T-cell (primary cell): Measurements from ENCODE around the gene SH3RF1. TPM values are rescaled to one million over a fixed set of nuclear protein-coding genes. Genes with fewer than 3 reads are reported as not detected.

ENCODE experiments used
- ATAC-seq, 4 experiments: fragments of 200-7000 bp in 3 of 4; fragments of 150-1000 bp in 1 of 4; cut with Tn5 transposase; replicated peaks in 1 of 4; 1 replicate in 3 of 4; 2 replicates in 1 of 4; pipeline ENCODE4 v1.10.0; 2021; ENCODE audit warnings: moderate library complexity in 3 of 4, mild to moderate bottlenecking in 2 of 4, moderate number of reproducible peaks in 1 of 4
- CTCF ChIA-PET, 2 donors: fragments of 300-600 bp; sonication (Branson Sonifier 250); formaldehyde crosslinking; loops; one replicate each; lab custom pipeline; 2022; ENCODE audit warnings: antibody characterized with exemption in 2 of 2; lab: Charles Lee
- POLR2A ChIA-PET, 2 donors: fragments of 300-600 bp; sonication (Branson Sonifier 250); formaldehyde crosslinking; loops; one replicate each; lab custom pipeline; 2022; ENCODE audit warnings: antibody characterized with exemption in 2 of 2; lab: Charles Lee
- DNase-seq, 35 experiments: peaks; one replicate each; pipeline versions ENCODE4 v3.0.0 to v3.0.0-alpha.2; 2013 to 2023
- H3K27ac ChIP-seq: one replicate; pipeline ENCODE4 v1.5.1; 2013; ENCODE audit warnings: low read length
- H3K27me3 ChIP-seq, 2 experiments: replicated peaks in 1 of 2; 1 replicate in 1 of 2; 2 replicates in 1 of 2; pipeline versions ENCODE4 v1.6.1 to v1.7.0; 2013; ENCODE audit warnings: low read length in 1 of 2, mixed read lengths in 1 of 2; ENCODE audit not compliant: control insufficient read depth in 2 of 2, insufficient read depth in 2 of 2; ENCODE audit errors: extremely low read depth in 1 of 2
- H3K36me3 ChIP-seq, 2 donors: 1 replicate in 1 of 2; 2 replicates in 1 of 2; pipeline versions ENCODE4 v1.6.1 to v1.7.0; 2013; ENCODE audit warnings: low read length in 1 of 2; ENCODE audit not compliant: control insufficient read depth in 2 of 2, insufficient read depth in 1 of 2; ENCODE audit errors: extremely low read depth in 1 of 2
- H3K4me1 ChIP-seq, 2 experiments: 1 replicate in 1 of 2; 2 replicates in 1 of 2; pipeline versions ENCODE4 v1.6.1 to v1.7.0; 2013; ENCODE audit warnings: low read length in 2 of 2, mixed read lengths in 1 of 2; ENCODE audit not compliant: insufficient read depth in 2 of 2, control insufficient read depth in 1 of 2; ENCODE audit errors: extremely low read depth in 1 of 2
- H3K4me3 ChIP-seq, 2 donors: 1 replicate in 1 of 2; 2 replicates in 1 of 2; pipeline versions ENCODE4 v1.5.1 to v1.7.0; 2013; ENCODE audit warnings: mild to moderate bottlenecking in 2 of 2, low read length in 1 of 2, moderate library complexity in 1 of 2; ENCODE audit not compliant: control insufficient read depth in 1 of 2; ENCODE audit errors: extremely low read depth in 1 of 2
- H3K9me3 ChIP-seq: 2 replicates; pipeline ENCODE4 v1.7.0; 2013
- H3K27ac Mint-ChIP-seq, 2 donors: one replicate each; pipeline ENCODE4 v1.8.0; 2020 to 2021; ENCODE audit warnings: mild to moderate bottlenecking in 2 of 2, mixed read lengths in 2 of 2
- H3K27me3 Mint-ChIP-seq, 2 donors: one replicate each; pipeline ENCODE4 v1.8.0; 2021 to 2022; ENCODE audit warnings: mixed read lengths in 2 of 2
- H3K36me3 Mint-ChIP-seq: one replicate; pipeline ENCODE4 v1.8.0; 2021; ENCODE audit warnings: mixed read lengths
- H3K4me1 Mint-ChIP-seq, 3 donors: one replicate each; pipeline ENCODE4 v1.8.0; 2020 to 2022; ENCODE audit warnings: mixed read lengths in 3 of 3, mild to moderate bottlenecking in 1 of 3
- H3K4me3 Mint-ChIP-seq, 3 donors: one replicate each; pipeline ENCODE4 v1.8.0; 2020 to 2022; ENCODE audit warnings: mild to moderate bottlenecking in 3 of 3, mixed read lengths in 3 of 3, moderate library complexity in 3 of 3
- H3K9me3 Mint-ChIP-seq, 3 donors: one replicate each; pipeline ENCODE4 v1.8.0; 2020 to 2022; ENCODE audit warnings: mixed read lengths in 3 of 3
- WGBS: methylation state at CpG from one replicate; pipeline ENCODE4 v1.1.5; 2013; ENCODE audit warnings: missing lambda C conversion rate; ENCODE audit not compliant: insufficient coverage; 5-methylcytosine and 5-hydroxymethylcytosine counted together
- total RNA-seq, 35 experiments: library from RNA in 6 of 35; stranded (reverse) in 6 of 35; fragments of 120-200 nt in 1 of 35; gene quantifications; one replicate each; pipeline versions ENCODE4 v1.2.1 to v1.2.4 and lab custom pipeline; 2013 to 2026

Gene SH3RF1
- total RNA-seq, 5 donors from 2014 or later (not counting 1 experiment from before 2014, with no cell fraction given) = 0.23 to 0.60 (median 0.27) TPM; not detected in 1

DNA sequence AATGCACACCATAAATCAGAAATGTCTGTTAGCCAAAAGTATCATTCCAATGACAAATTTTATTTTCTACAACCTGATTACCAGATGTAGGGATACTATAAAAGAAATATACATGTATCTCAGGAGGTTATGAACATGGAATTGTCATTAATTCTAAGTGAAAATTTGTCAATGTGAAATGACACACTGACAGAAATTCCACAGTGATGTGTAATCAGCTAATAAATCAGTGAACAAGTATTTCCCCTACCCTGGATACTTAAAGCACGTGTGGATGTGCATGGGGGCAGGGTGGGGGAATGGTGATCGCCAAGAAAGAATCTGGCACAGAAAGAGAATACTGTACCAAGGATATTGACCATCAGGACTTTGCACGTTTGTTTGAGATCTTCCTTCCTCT lies 123.6 kb downstream of the SH3RF1 start:
- WGBS = no CpG with 5 or more reads among the region's 3 CpGs
- CTCF ChIA-PET = interaction anchor here in 1 of 2 donors (0.6 kb wide), 1 partner anchor 17 kb away, joined by 3 read pairs; no protein-coding TSS in a partner anchor
- POLR2A ChIA-PET = no interaction called here
- DNase-seq (no peak), ATAC-seq (no peak)
- Histone ChIP-seq H3K4me1 (no peaks in the 10 kb centered on the region), H3K9me3 (no peaks in the 10 kb centered on the region), H3K36me3 (no peaks in the 10 kb centered on the region), H3K27ac (no peak overlapping the region), H3K4me3 (no peak overlapping the region), H3K27me3 (no peaks in the 10 kb centered on the region)
- no peaks in the 10 kb centered on the region for H3K9me3 Mint-ChIP-seq
- no peak overlapping the region for H3K27ac Mint-ChIP-seq
- peaks cover 3 to 15% of the 10 kb centered on the region in 2 donors for H3K27me3 Mint-ChIP-seq
- no peaks in the 10 kb centered on the region for H3K36me3 Mint-ChIP-seq
- H3K4me1 Mint-ChIP-seq = no peaks in the 10 kb centered on the region
- H3K4me3 Mint-ChIP-seq = no peak overlapping the region

DNA sequence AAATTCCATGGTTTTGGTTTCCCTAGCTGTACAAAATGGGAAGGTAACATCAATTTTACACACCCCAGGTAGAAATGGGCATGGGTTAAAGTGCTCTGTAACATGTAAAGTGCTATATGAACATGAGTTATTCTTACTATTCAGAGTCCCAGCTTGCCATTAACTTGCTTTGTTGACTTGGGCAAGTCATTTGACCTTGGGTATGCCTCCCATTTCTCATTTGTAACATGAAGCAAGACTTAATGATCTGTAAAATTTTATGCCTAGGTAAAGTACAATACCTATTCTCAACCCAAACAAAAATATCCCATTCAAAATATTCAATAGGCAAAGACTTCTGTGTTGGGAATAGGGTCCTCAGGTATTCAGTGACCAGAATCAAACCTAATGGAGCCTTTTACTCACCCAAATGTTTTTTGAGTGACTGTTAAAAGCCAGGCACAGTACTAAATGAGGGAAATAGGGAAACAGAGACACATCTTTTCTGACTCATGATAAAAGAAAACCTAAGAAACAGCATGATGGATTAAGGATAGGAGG lies 126.6 kb downstream of the SH3RF1 start:
- Histone ChIP-seq H3K9me3 (no peaks in the 10 kb centered on the region), H3K4me3 (no peak overlapping the region), H3K27ac (no peak overlapping the region), H3K27me3 (no peaks in the 10 kb centered on the region), H3K4me1 (no peaks in the 10 kb centered on the region), H3K36me3 (no peaks in the 10 kb centered on the region)
- Mint-ChIP-seq H3K27ac (no peak overlapping the region), H3K36me3 (no peaks in the 10 kb centered on the region), H3K4me3 (no peak overlapping the region), H3K9me3 (no peaks in the 10 kb centered on the region), H3K4me1 (no peaks in the 10 kb centered on the region), H3K27me3 (peaks cover 3 to 15% of the 10 kb centered on the region in 2 donors)
- ChIA-PET POLR2A (no interaction called here), CTCF (interaction anchor here in 1 of 2 donors (0.5 kb wide), 1 partner anchor 227 kb away, joined by 9 read pairs; no protein-coding TSS in a partner anchor)
- DNase-seq (no peak), ATAC-seq (no peak)

DNA sequence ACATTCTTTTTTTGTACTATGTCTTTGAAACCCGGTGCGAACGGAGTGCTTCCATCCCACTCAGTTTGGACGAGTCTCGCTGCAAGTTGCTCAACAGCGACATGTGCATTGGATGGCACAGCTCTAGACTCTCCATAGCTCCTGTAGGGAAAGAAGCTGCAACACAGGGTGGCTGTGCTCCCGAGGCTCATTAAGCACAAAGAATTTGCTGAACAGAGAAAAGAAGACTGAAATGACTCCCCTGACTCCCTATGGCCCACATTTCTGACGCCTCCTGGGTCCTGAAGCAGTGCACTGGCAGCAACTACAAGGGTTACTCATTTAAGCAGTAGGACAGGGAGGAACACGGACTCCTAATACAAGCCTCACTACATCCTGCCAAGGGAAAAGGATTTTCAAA lies 127.4 kb downstream of the SH3RF1 start:
- DNase-seq (no peak), ATAC-seq (no peak)
- Histone ChIP-seq H3K9me3 (no peaks in the 10 kb centered on the region), H3K27me3 (no peaks in the 10 kb centered on the region), H3K36me3 (no peaks in the 10 kb centered on the region), H3K27ac (no peak overlapping the region), H3K4me3 (no peak overlapping the region), H3K4me1 (no peaks in the 10 kb centered on the region)
- Mint-ChIP-seq H3K9me3 (no peaks in the 10 kb centered on the region), H3K4me1 (no peaks in the 10 kb centered on the region), H3K27me3 (peaks cover 3 to 15% of the 10 kb centered on the region in 2 donors), H3K36me3 (no peaks in the 10 kb centered on the region), H3K27ac (no peak overlapping the region), H3K4me3 (no peak overlapping the region)
- WGBS = 93% methylated on average over 7 of the region's 9 CpGs
- POLR2A ChIA-PET = no interaction called here
- CTCF ChIA-PET = no interaction called here

DNA sequence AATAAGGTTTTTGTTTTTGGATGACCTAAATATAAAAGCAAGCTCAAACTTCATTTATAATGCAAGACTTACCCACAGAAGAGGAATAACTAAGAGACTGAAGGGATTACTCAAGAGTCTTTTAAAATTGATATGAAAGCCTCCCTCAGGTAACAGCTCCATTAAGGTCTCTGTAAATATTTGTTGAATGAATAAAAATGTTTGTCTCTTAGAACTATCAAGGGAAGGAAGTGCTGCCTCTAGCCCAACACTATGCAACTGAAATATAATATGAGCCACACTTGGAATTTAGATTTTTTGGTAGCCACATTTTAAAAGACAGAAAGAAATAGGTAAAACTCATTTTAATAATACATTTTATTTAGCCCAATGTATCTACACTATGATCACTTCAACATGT lies 127.8 kb downstream of the SH3RF1 start:
- peaks cover 3 to 15% of the 10 kb centered on the region in 2 donors for H3K27me3 Mint-ChIP-seq
- Histone ChIP-seq H3K27ac (no peak overlapping the region), H3K4me1 (no peaks in the 10 kb centered on the region), H3K36me3 (no peaks in the 10 kb centered on the region), H3K4me3 (no peak overlapping the region), H3K27me3 (no peaks in the 10 kb centered on the region), H3K9me3 (no peaks in the 10 kb centered on the region)
- no peaks in the 10 kb centered on the region for H3K9me3 Mint-ChIP-seq
- no peaks in the 10 kb centered on the region for H3K4me1 Mint-ChIP-seq
- CTCF ChIA-PET = no interaction called here
- POLR2A ChIA-PET = no interaction called here
- H3K27ac Mint-ChIP-seq = no peak overlapping the region
- no peak for ATAC-seq
- H3K4me3 Mint-ChIP-seq = no peak overlapping the region
- no peaks in the 10 kb centered on the region for H3K36me3 Mint-ChIP-seq
- no peak for DNase-seq

DNA sequence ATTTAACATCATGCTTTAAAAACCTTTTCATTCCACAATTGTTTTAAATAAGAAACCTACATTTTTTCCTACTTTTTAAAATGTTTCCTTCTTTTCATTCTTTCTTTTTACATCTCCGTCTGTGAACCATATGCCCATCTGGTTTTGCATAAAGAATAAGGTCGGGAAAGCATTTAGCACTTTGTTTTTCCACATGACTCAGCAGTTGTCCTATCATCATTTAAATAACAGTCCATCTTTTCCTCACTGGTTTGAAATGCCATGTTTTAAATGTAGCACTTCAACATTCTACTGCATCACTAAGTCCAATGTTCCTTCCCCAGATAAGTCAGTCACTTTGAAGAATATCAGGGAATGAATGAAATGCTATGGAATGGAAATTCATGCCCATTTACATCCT lies 128.4 kb downstream of the SH3RF1 start:
- H3K27ac Mint-ChIP-seq = no peak overlapping the region
- Histone ChIP-seq H3K36me3 (no peaks in the 10 kb centered on the region), H3K4me3 (no peak overlapping the region), H3K27me3 (no peaks in the 10 kb centered on the region), H3K4me1 (no peaks in the 10 kb centered on the region), H3K27ac (no peak overlapping the region), H3K9me3 (no peaks in the 10 kb centered on the region)
- no peak for ATAC-seq
- ChIA-PET CTCF (no interaction called here), POLR2A (no interaction called here)
- H3K27me3 Mint-ChIP-seq = peaks cover 3 to 15% of the 10 kb centered on the region in 2 donors
- no peak overlapping the region for H3K4me3 Mint-ChIP-seq
- H3K36me3 Mint-ChIP-seq = no peaks in the 10 kb centered on the region
- no peaks in the 10 kb centered on the region for H3K4me1 Mint-ChIP-seq
- no peak for DNase-seq
- no peaks in the 10 kb centered on the region for H3K9me3 Mint-ChIP-seq
- WGBS = 92% methylated on average over 2 of the region's 2 CpGs

DNA sequence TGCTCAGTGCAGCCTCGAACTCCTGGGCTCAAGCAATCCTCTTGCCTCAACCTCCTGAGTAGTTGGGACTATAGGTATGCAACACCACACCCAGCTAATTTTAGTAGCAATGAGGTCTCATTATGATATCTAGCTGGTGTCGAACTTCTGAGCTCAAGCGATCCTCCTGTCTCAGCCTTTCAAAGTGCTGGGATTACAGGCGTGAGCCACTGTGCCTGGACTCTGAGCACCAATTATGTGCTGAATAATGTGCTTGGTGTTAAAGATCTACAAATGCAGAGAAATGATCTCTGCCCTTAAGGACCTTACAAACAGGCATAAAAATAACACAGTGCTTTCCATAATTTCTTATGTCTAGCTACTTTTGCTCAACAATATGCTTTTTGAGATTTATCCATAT lies 131.7 kb downstream of the SH3RF1 start:
- Mint-ChIP-seq H3K27me3 (peaks cover 9 to 28% of the 10 kb centered on the region in 2 donors), H3K27ac (no peak overlapping the region), H3K9me3 (no peaks in the 10 kb centered on the region), H3K36me3 (no peaks in the 10 kb centered on the region), H3K4me1 (no peaks in the 10 kb centered on the region), H3K4me3 (no peak overlapping the region)
- Histone ChIP-seq H3K9me3 (no peaks in the 10 kb centered on the region), H3K27ac (no peak overlapping the region), H3K4me1 (no peaks in the 10 kb centered on the region), H3K4me3 (no peak overlapping the region), H3K36me3 (no peaks in the 10 kb centered on the region), H3K27me3 (no peaks in the 10 kb centered on the region)
- WGBS = no CpG with 5 or more reads among the region's 4 CpGs
- POLR2A ChIA-PET = no interaction called here
- ATAC-seq (no peak), DNase-seq (no peak)
- CTCF ChIA-PET = interaction anchor here in 1 of 2 donors (0.7 kb wide), 1 partner anchor 22 kb away, joined by 5 read pairs; no protein-coding TSS in a partner anchor

DNA sequence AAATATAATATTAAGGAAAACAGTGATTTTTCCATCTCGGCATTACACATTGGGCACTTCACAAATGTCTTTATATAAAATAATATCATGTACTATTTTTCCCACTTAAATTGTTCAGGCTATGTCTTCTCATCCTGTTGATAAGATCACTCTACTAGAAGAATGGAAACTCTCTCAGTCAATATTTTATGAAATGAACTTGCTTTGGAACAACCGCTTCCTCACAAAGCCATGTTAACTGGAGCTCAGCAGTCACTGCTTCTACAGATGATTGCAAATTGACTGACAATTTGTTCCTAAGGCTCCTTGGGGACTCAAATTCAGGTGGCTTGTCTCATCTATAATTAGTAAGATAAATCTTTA lies 133.2 kb downstream of the SH3RF1 start:
- H3K4me3 ChIP-seq = no peak overlapping the region
- no peak overlapping the region for H3K27ac Mint-ChIP-seq
- H3K36me3 ChIP-seq = no peaks in the 10 kb centered on the region
- H3K27me3 Mint-ChIP-seq = peaks cover 6 to 17% of the 10 kb centered on the region in 2 donors
- no peak for ATAC-seq
- POLR2A ChIA-PET = no interaction called here
- no peaks in the 10 kb centered on the region for H3K36me3 Mint-ChIP-seq
- no peaks in the 10 kb centered on the region for H3K4me1 ChIP-seq
- WGBS = no CpG with 5 or more reads among the region's 2 CpGs
- H3K27me3 ChIP-seq = no peaks in the 10 kb centered on the region
- no peak overlapping the region for H3K4me3 Mint-ChIP-seq
- H3K9me3 Mint-ChIP-seq = no peaks in the 10 kb centered on the region
- DNase-seq = no peak
- no peak overlapping the region for H3K27ac ChIP-seq
- no peaks in the 10 kb centered on the region for H3K4me1 Mint-ChIP-seq
- CTCF ChIA-PET = no interaction called here
- no peaks in the 10 kb centered on the region for H3K9me3 ChIP-seq
